Measurements from ENCODE around the gene MARK4.

The MARK4 gene

GRCh38 chr19:45336696-45337251 is 85.7 kb downstream of the MARK4 start:
- DNase-seq (ENCODE audit: low read depth, low spot score) = no peak

DNA sequence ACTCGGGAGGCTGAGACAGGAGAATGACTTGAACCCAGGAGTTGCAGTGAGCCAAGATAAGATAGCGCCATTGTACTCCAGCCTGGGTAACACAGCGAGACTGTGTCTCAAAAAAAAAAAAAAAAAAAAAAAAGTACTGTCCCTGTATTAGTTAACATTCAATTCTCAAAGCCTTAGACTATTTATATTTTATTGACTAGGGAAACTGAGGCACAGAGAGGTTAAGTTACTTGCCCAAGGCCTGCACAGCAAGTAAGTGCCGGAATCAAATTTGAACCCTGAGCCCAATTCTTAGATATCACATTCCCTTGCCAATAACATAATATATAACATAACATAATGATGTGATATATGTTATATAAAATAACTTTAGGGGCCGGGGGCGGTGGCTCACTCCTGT is 88.6 kb downstream of the MARK4 start:
- no peak for DNase-seq (ENCODE audit: low read depth, low spot score)

DNA sequence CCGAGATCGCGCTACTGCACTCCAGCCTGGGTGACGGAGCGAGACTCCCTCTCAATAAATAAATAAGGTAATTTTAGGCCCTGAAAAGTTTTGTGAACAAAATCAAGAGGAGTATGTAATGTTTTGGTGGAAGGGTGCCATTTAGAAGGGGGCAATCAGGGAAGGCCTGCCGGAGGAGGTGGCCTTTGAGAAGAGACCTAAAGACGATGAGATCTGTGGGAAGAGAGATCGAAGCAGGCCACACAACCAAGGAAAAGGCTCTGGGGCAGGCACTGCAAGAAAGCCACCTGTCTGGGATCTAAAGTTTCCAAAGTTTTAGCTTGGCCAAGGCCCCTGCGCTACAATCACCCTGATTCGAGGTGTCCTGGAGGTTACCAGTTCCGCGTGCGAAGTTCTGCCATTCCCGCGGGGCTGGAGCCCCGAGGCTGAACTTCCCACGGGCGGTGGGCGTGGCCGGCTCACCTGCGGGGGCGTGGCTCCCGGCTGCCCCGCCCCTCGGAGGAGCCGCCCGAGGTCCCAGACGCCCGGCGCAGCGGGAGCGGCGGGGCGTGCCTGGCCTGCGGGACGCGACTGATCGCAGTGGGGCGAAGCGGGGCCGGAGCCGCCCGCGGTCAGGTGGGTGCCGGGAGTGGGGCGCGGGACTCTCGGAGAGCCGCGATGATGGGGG is 89.3 kb downstream of the MARK4 start, which contains the start of gene KLC3:
Gene KLC3 (plus strand): TSS at position 519 of the 667 bp plus-strand sequence. CDS start 4,792 bp downstream, outside the sequence.
- no peak for DNase-seq (ENCODE audit: low read depth, low spot score)

DNA sequence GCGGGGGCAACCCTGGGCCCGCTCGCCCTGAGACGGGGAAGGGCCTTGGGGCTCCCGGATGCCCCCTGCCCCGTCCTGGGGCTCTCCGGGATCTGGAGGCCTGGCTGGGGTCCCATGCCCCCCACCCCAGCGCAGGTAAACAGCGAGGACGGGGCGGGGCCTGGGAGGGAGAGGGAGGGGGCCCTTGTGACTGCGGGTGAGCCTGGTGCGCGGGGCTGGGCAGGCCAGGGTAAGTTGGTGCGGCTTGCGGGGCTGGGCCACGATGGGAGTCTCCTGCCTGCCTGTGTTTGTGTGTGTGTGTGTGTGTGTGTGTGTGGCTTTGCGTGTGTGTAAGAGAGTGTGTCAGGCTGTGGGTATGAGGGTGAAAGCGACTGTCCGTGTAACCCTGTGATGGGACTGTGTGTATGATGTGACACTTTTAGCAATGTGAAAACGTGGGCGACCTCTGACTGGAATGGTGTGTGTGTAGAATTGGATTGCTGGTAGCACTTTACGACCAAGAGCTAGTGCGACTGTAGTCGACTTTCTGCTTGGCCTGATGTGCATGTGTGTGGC is 89.9 kb downstream of the MARK4 start:
- DNase-seq (ENCODE audit: low read depth, low spot score) = no peak

GRCh38 chr19:45342911-45343310 is 91.8 kb downstream of the MARK4 start:
- DNase-seq (ENCODE audit: low read depth, low spot score) = no peak

DNA sequence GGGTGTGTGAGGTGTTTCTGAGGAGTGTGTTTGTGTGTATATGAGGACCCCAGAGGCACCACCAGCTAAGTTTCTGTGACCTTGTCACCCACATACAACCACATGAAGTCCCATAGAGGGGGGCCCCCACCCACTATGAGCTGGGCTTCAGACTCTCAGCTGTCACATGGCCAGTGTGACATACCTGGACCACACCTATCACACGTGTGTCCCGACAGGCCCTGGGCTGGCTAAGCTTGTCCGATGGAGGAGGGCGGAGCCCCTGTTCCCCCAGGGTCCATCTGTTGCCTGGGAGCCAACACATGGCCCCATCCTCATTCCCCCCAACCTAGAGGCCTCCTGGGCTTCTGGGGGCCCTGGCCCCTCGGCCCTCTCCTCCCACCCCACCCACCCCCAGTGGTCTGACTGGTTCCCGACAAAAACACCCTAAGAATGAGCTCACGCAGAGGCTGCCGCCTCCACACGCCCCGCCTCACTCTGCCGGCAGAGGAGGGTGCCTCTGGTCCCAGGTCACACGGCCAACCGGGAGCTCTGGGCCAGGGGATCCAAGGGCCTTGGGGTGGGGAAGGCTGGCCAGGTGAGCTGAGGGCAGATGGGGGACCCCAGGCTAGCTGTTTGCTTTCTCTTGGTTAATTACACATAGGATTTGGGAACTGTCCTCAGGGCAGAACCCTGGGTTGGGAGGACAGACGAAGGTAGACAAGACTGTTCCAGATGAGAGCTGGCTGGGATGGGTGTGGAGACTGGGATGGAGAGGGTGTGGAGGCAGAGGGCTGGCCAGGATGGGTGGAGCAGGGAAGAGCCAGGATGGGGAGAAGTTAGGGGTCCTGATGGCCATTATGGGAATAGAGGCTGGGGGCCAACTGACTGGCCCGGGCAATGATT is 93.8 kb downstream of the MARK4 start:
- no peak for DNase-seq (ENCODE audit: low read depth, low spot score)

DNA sequence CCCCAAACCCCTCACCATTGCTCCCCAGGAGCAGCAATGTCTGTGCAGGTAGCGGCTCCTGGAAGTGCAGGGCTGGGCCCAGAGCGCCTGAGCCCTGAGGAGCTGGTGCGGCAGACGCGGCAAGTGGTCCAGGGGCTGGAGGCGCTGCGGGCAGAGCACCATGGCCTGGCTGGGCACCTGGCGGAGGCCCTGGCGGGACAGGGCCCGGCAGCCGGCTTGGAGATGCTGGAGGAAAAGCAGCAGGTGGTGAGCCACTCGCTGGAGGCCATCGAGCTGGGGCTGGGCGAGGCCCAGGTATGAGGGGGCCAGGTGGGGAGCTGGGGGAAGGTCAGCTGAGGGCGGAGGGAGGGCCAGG is 94.4 kb downstream of the MARK4 start:
- DNase-seq (ENCODE audit: low read depth, low spot score) = no peak

GRCh38 chr19:45346449-45346848 is 95.4 kb downstream of the MARK4 start:
- no peak for DNase-seq (ENCODE audit: low read depth, low spot score)

- DNase-seq (ENCODE audit: low read depth, low spot score) = no peak
Observed at GRCh38 chr19:45347570-45348366, 96.7 kb downstream of the MARK4 start.

DNA sequence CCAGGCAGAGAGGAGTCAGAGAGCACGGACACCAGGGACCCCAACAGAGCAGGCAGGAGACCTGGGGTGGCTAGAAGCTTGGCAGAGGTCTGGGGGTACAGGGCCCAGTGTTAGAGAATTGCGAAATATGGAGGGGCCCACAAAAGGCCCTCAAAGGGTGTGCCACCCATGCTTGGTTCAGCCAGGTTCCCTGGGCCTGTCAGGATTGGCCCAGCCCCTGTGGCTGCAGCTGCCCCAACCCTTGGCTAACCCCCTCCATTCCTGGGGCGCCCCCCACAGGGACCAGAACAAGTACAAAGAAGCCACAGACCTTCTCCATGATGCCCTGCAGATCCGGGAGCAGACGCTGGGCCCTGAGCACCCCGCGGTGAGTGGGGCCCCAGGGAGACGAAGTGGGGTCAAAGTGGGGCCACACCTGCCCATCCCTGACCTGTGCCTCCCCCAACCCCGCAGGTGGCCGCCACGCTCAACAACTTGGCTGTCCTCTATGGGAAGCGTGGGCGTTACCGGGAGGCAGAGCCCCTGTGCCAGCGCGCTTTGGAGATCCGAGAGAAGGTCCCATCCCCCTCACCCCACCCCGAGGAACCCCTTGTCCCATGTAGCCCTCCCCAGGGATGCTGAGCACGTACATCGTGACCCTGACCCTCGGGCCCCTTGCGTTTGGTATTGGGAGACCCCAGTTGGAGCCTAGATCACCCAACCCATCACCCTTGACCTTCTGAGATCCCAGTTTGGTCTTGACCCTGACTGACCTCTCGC is 97.5 kb downstream of the MARK4 start:
- DNase-seq (ENCODE audit: low read depth, low spot score) = no peak

GRCh38 chr19:45349126-45349415 is 98.0 kb downstream of the MARK4 start:
- no peak for DNase-seq (ENCODE audit: low read depth, low spot score)

- DNase-seq (ENCODE audit: low read depth, low spot score) = no peak
Observed at GRCh38 chr19:45349430-45349941, 98.4 kb downstream of the MARK4 start.

GRCh38 chr19:45350477-45351058 is 99.5 kb downstream of the MARK4 start:
- no peak for DNase-seq (ENCODE audit: low read depth, low spot score)

- DNase-seq (ENCODE audit: low read depth, low spot score) = no peak
Observed at GRCh38 chr19:45351401-45351952, 100.4 kb downstream of the MARK4 start.

DNA sequence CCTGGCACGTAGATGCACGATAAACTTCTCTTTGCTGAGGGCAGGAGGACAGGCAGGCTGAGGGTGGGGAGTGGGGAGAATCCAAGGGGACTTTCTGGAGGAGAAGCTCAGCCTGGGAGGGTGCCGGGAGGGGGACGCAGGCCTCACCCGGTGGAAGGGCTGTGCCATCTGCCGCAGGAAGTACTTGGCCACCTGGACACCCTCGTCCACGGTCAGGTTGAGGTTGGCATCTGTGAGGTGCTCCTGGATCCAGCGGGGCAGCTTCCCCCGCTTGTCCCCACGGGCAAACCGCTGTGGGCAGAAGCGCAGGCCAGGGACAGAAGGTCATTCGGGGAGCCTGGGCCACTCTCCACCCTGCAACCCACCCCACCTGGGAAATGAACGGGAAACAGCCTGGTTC is 101.0 kb downstream of the MARK4 start:
- DNase-seq (ENCODE audit: low read depth, low spot score) = no peak

DNA sequence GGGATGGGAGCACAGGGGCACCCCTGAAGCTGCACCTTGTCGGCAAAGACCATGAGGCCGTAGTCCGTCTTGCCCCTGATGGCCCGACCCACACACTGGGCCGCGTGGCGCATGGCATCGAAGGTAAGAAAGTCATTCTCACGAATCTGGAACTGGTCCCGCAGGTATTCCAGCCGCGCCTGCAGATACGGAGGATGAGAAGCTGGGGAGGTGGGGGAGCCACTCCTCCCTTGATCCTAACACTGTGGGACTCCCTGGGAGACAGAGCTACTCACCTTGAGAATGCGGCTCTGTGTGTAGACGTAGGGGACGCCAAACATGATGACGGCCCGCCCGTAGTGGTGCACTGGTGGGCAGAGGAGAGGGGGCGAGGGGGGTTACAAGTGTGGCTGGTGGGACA is 101.4 kb downstream of the MARK4 start:
- no peak for DNase-seq (ENCODE audit: low read depth, low spot score)

GRCh38 chr19:45352914-45353796 is 102.1 kb downstream of the MARK4 start:
- DNase-seq (ENCODE audit: low read depth, low spot score) = no peak

DNA sequence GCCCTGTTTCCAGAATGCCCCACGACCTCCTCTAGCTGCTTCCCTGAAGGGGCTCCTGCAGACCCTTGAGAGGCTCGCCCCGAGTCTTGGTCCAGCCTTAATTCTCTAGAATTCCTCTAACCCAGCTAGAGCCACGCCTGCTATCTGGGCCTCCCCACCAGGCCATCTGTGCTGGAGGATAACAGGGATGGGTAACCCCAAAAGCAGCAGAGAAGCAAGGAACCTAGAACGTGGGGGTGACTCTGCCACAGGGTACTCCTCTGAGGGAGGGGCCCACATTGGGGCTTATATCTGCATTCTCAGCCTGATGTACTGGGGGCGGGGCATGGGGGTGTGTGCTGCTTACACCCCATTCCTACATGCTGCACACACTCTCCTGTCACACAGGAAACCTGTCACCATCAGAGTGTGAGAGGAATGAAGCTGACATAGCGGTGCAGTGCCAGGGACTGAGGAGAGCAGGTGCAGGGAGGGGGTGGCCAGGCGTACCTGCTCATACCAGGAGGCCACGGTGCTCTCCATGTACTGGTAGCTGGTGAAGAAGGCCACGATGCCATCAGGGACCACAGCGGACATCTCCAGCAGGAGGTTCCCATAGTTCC is 103.3 kb downstream of the MARK4 start:
- DNase-seq (ENCODE audit: low read depth, low spot score) = no peak

Data from activated naive CD8-positive, alpha-beta T cell treated with anti-CD3 and anti-CD28 coated beads, Interleukin-2, amount 50 U/mL, for 16 hours (primary cell).